8988T (cell line): ENCODE data around the gene SMARCC1.
A peak's percentile ranks its signal among the peaks of the same experiment; 100 is the strongest.
"Not testable (repeated sequence)": the region's sequence is repeated elsewhere in the genome, so short reads cannot be mapped to it uniquely, and the experiment has no call there.

Experiments
- DNase-seq: peaks from one replicate; pipeline ENCODE4 v3.0.0; 2011

Gene SMARCC1

DNA sequence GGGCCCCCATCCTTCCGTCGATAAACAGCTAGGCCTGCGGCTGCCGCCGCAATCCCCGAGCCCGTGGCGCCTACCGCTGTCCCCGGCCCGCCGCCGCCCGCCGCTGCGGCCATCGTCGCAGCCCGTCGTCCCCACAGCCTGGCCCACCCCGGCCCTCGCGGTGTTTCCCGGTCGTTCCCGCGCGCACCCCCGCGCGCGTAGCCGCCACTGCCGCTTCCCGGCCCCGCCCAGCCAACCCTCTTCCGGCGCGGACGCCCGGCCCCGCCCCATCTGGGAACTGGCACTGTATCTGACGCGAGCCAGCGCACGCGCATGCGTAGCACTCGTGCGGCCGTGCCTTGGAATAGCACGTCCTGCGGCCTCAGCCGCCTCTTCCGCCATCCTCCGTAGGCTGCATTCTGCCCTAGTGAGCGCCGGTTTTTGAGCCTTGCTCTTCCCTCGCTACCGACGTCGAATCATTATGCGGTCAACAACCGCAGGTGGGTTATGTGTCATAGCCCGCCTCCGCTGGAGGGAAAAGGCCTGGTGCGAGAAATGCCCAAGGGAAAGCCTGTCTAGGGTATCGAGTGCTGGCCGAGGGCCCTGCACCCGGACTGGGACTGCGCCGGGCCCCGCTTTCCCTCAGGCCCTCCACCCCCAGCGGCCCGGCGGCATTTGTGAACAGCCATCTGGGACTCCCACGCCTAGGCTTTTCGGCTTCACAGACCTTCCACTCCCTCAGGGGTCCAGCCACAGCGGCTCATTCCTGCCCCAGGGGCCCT, at the start of gene SMARCC1:
TSS of gene SMARCC1 (minus strand) at position 209 of the 761 bp plus-strand sequence. CDS start at position 113, 96 bp downstream.
- DNase-seq: peak; percentile 90

GRCh38 chr3:47829482-47829881, 47.8 kb upstream of the SMARCC1 start:
- DNase-seq: not testable (repeated sequence)

DNA sequence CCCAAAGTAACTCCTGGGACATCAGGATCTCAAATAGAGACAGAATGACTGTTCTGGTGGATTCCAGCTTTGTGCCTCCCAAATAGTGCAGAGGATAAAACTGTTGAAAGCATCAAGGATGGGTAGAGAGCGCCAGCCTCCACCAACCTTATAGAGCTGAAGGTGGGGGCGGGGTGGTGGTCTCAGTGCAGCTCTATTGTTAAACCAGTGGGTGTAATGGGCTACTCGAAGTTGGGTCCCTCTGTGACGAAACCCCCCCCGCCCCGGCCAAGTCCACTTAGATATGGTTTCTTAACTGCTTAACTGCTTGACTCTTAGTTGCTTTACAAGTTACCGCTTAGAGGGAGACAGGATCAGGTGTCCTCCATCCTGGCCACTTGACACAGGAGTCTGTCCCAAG, 43.9 kb upstream of the SMARCC1 start:
- DNase-seq: no peak

GRCh38 chr3:47824541-47825473, 43.1 kb upstream of the SMARCC1 start:
- DNase-seq: peak; percentile 98

GRCh38 chr3:47817609-47818008, 35.9 kb upstream of the SMARCC1 start:
- no peak for DNase-seq

- DNase-seq: no peak
Measured at GRCh38 chr3:47813551-47814177, 32.0 kb upstream of the SMARCC1 start.

DNA sequence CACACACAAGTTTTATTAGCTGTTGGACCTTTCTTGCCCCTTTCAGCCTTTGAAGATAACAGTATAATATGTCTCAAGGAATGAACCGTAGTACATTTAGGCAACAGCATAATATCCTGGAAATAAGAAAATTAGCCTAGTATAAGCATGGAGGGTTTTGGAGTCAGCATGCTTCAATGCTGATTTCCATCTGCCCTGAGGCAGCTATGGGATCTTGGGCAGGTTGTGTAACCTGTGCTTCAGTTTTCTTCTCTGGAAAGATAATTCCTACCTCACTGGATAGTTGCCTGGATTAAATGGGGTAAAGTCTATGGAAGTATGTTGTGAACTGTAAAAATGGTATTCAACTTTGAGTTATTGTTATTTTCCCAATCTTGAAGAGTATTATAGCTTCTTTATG, 22.9 kb upstream of the SMARCC1 start:
- no peak for DNase-seq

- no peak for DNase-seq
Measured at GRCh38 chr3:47803480-47804025, 21.9 kb upstream of the SMARCC1 start.

DNA sequence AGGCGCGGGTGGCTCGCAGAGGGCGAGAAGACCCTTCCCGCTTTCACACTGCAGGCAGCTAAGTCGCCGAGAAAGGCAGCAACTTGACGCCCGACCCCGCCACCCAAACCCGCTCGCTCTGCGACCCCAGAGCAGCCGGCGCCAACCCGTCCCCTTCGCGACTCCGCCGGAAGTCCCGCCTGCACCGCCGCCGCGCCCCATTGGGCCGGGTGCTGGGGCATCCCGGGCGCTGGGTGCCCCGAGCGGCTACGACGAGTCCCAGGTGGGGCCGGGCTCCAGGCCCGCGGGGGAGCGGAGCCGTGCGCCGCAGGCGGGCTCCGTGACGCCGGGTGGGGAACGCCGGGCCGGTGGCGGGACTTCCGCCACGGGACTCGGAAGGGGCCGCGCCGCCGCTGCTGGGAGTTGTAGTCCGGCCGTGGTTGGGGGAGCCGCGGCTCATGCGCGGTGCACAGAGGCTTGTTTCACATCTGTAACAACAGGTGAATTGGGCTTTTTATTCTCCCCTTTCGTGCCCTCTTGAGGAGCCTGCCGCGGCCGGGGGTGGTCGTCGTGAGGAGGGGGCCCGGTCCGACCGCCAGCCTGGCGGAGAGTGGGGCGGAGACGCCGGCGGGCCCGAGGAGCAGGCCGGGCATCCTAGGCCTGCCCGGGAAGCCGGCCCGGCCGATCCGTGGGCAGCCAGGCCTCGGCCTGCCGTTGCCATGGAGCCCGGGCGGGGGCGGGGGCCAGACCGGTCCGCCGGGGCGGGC, 21.2 kb upstream of the SMARCC1 start, which contains the start of gene DHX30:
TSS of gene DHX30 (plus strand) at position 405 of the 746 bp plus-strand sequence. CDS start 7,546 bp downstream, outside the sequence.
- DNase-seq: peak; percentile 87

DNA sequence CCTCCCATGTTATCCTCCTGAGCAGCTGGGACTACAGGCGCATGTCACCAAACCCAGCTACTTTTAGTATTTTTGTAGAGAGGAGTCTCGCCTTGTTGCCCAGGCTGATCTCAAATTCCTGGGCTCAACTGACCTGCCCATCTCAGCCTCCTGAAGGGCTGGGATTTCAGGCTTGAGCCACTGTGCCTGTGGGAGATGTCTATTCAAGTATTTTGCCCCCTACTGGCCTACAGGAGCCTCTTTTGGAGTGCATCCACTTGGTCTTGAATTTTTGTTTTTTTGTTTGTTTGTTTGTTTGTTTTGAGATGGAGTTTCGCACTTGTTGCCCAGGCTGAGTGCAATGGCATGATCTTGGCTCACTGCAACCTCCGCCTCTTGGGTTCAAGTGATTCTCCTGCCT, 18.0 kb upstream of the SMARCC1 start:
- DNase-seq: no peak

- no peak for DNase-seq
Measured at GRCh38 chr3:47794544-47794943, 12.9 kb upstream of the SMARCC1 start.

- DNase-seq: no peak
Measured at GRCh38 chr3:47792699-47793098, 11.0 kb upstream of the SMARCC1 start.

DNA sequence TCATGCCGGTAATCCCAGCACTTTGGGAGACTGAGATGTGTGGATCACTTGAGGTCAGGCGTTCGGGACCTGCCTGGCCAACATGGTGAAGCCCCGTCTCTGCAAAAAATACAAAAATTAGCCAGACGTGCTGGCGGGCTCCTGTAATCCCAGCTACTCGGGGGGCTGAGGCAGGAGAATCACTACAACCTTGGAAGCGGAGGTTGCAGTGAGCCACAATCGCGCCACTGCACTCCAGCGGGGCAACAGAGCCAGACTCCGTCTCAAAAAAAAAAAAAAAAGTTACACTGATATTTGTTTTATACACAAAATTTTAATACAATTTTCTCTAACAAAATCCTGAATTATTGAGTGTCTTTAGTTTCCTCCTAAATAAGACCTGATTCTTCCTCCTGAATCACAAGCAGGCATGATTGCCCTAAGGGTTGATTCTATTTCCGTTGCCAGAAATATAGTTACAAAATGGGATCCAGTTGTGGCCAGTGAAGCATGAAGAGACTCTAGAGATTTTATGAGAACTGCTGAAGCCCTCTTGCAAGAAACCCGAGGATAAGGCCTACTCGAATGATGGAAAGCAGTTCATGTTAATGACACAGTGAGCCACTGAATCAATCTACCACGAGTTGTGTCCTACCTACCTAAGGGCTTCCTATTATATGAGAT, 9.6 kb upstream of the SMARCC1 start:
- no peak for DNase-seq

- no peak for DNase-seq
Measured at GRCh38 chr3:47783673-47784072, 2.0 kb upstream of the SMARCC1 start.

GRCh38 chr3:47782446-47783308, 984 bp upstream of the SMARCC1 start:
- DNase-seq: no peak

DNA sequence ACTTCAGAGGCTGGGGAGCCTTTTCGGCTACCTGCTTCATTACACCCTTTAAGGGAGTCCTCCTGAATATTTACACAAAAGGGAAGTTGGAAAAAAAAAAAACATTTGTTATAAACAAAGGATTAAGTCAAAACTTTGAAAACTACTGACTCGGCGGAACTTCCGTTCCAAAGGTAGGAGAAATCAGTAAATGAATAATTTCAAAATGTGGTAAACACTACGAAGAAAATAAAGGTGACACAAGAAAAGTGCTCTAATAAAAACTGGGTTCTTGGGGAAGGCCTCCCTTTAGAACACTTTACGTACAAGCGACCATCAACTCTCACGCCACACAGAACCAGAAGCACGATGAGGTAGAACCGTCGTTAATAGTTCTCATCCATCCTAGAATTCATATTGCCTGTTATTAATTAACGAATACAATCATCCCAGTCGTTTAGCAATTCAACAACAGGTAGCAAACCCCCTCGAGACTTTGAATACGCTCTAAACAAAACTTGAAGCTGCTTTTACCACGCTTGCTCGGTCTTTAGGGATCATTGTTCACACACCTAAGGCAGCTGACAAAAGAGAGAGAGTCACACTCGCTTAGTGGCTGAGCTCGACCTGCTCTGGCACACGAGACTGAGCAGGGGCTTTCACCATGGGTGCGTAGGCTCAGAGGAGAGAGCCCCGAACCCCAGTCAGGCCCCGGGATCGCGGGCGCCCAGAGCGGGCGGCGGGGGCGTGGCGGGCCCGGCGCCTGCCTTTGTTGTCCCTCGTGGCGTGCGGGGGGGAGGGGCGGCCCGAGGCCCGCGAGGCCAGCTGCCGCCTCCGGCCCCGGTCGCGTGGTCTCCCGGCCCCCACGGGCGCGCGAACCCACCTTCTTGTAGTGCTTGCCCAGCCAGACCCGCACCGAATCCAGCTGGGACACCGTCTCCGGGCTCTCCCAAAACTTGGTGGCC, 680 bp downstream of the SMARCC1 start:
- peak; percentile 37 for DNase-seq

GRCh38 chr3:47778746-47779145, 2.9 kb downstream of the SMARCC1 start:
- no peak for DNase-seq

DNA sequence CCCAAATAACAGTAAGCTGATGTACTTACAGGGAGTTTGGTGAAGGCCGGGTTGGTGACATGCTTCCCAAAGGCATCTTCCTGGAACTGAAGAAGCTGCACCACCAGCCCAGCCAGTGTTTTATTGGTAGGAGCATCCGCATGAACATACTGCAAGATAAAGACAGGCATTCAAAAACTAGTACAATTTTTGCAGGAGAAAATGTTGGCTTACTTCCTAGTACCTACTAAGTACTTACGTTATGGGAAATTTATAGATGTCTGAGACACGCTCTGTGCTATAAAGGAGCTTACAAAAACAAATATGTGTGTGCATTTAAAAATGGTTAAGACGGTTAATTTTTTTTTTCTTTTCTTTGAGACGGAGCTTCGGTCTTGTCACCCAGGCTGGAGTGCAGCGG, 8.9 kb downstream of the SMARCC1 start:
- no peak for DNase-seq

GRCh38 chr3:47772047-47772446, 9.6 kb downstream of the SMARCC1 start:
- DNase-seq: no peak
